ENCODE results near the gene MRPL3.

The MRPL3 gene

DNA sequence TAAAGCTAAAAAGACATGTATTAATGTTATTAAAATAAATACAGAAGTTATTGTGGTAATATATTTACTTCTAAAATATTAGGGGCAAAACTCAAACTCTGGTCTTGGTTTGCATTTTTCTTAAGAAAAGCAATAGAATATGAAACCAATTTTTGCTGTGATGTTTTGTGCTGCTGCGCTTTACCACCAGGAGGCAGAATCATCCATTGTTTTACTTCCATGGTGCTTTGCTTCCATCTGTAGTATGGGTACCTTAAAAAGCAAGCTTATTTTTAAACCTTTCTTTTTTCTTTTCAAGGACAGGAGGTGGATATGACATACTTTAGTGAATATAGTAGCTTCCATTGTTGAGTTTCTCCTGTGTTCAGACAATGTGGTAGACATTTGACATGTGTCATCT lies 46.6 kb upstream of the MRPL3 start:
- DNase-seq, result peak; percentile 46
- H3K79me2 ChIP-seq (ENCODE audit: low read length), result no peaks in the 10 kb centered on the region
- peaks cover 9% of the 10 kb centered on the region; the same call in 1 of the 2 replicates for H3F3A ChIP-seq (ENCODE audit: insufficient read depth, low read length)
- H3K9me2 ChIP-seq (replicated peaks; ENCODE audit: insufficient read depth, low read length), result no peaks in the 10 kb centered on the region
- no peak overlapping the region for H3K4me3 ChIP-seq (ENCODE audit: low read length)
- TF ChIP-seq EZH2phosphoT487 (IDR thresholded peaks at IDR 0.05; ENCODE audit: low read length), result no peak
- TF ChIP-seq, protein P1, sequence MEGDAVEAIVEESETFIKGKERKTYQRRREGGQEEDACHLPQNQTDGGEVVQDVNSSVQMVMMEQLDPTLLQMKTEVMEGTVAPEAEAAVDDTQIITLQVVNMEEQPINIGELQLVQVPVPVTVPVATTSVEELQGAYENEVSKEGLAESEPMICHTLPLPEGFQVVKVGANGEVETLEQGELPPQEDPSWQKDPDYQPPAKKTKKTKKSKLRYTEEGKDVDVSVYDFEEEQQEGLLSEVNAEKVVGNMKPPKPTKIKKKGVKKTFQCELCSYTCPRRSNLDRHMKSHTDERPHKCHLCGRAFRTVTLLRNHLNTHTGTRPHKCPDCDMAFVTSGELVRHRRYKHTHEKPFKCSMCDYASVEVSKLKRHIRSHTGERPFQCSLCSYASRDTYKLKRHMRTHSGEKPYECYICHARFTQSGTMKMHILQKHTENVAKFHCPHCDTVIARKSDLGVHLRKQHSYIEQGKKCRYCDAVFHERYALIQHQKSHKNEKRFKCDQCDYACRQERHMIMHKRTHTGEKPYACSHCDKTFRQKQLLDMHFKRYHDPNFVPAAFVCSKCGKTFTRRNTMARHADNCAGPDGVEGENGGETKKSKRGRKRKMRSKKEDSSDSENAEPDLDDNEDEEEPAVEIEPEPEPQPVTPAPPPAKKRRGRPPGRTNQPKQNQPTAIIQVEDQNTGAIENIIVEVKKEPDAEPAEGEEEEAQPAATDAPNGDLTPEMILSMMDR (IDR thresholded peaks at IDR 0.05; ENCODE audit: low read length), result peak; percentile 73
- no peaks in the 10 kb centered on the region for H3K9me3 ChIP-seq (replicated peaks; ENCODE audit: insufficient read depth, low read length)
- no peak overlapping the region for H3K4me2 ChIP-seq (ENCODE audit: low read depth, low read length)
- no peaks in the 10 kb centered on the region for H3K36me3 ChIP-seq (replicated peaks; ENCODE audit: insufficient read depth, low read length)
- H3K9ac ChIP-seq (ENCODE audit: low read length), result no peak overlapping the region
- H3K27ac ChIP-seq (ENCODE audit: low read length), result no peak overlapping the region
- peaks cover 20% of the 10 kb centered on the region for H3K4me1 ChIP-seq (ENCODE audit: low read length)
- H2AFZ ChIP-seq (ENCODE audit: low read length), result no peak overlapping the region
- H3K27me3 ChIP-seq (replicated peaks; ENCODE audit: insufficient read depth, low read length), result peaks cover 27% of the 10 kb centered on the region
- H4K20me1 ChIP-seq (ENCODE audit: insufficient read depth, low read length), result no peaks in the 10 kb centered on the region

DNA sequence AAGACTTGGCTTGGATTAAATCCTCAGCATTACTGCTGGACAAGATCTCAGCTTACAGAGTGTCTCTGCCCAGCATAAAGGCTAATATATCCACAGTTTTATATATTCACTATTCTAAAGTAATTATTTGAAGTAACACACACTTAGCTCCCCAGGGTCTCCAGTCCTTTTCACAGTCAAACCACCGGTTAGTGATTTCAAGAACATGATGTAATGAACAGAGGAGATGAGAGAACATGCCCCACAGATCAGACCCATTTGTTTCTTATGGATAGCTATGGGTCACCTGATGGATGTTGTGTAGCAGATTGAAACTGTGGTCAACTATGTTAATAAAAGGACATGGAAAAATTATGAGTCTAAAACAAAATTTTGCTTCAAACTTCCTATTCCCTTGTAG lies 44.8 kb upstream of the MRPL3 start:
- H4K20me1 ChIP-seq (ENCODE audit: insufficient read depth, low read length), result no peaks in the 10 kb centered on the region
- H3K79me2 ChIP-seq (ENCODE audit: low read length), result no peaks in the 10 kb centered on the region
- no peak overlapping the region for H3K4me3 ChIP-seq (ENCODE audit: low read length)
- H3K4me2 ChIP-seq (ENCODE audit: low read depth, low read length), result no peak overlapping the region
- no peak for DNase-seq
- H3F3A ChIP-seq (ENCODE audit: insufficient read depth, low read length), result no peaks in the 10 kb centered on the region
- no peaks in the 10 kb centered on the region for H3K9me3 ChIP-seq (replicated peaks; ENCODE audit: insufficient read depth, low read length)
- H3K27me3 ChIP-seq (replicated peaks; ENCODE audit: insufficient read depth, low read length), result peaks cover 22% of the 10 kb centered on the region
- no peak overlapping the region for H3K9ac ChIP-seq (ENCODE audit: low read length)
- no peaks in the 10 kb centered on the region for H3K36me3 ChIP-seq (replicated peaks; ENCODE audit: insufficient read depth, low read length)
- H3K4me1 ChIP-seq (ENCODE audit: low read length), result peaks cover 2% of the 10 kb centered on the region; the same call in 1 of the 2 replicates
- H3K27ac ChIP-seq (ENCODE audit: low read length), result no peak overlapping the region
- H2AFZ ChIP-seq (ENCODE audit: low read length), result no peak overlapping the region
- TF ChIP-seq EZH2phosphoT487 (IDR thresholded peaks at IDR 0.05; ENCODE audit: low read length), result no peak
- no peaks in the 10 kb centered on the region for H3K9me2 ChIP-seq (replicated peaks; ENCODE audit: insufficient read depth, low read length)

DNA sequence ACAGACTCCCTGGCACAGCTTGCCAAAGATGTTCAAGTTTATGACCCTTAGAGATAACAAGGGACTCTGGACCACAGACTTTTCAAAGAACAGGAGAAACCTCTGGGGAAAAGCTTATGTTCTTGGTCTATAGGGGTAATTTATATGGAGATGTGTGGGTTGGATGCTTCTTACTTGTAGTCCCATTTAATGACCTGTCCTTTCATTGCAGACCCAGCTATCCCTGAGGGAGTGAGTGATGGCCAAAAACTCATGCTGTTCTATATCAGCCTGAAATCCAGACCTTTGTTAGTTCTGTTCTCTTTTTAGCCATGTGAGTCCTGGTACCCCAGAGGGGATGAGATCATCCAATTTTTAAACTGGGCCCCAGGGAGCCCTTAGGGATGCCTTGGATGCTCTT lies 43.7 kb upstream of the MRPL3 start:
- no peak overlapping the region for H3K9ac ChIP-seq (ENCODE audit: low read length)
- no peak overlapping the region for H3K4me3 ChIP-seq (ENCODE audit: low read length)
- peaks cover 10% of the 10 kb centered on the region for H3K27me3 ChIP-seq (replicated peaks; ENCODE audit: insufficient read depth, low read length)
- TF ChIP-seq, protein P1 (IDR thresholded peaks at IDR 0.05; ENCODE audit: low read length), result no peak
- TF ChIP-seq EZH2phosphoT487 (IDR thresholded peaks at IDR 0.05; ENCODE audit: low read length) (no peak), EZH2 (optimal IDR thresholded peaks at IDR 0.05; ENCODE audit: low read depth, low read length) (no peak)
- H3F3A ChIP-seq (ENCODE audit: insufficient read depth, low read length), result no peaks in the 10 kb centered on the region
- no peaks in the 10 kb centered on the region for H4K20me1 ChIP-seq (ENCODE audit: insufficient read depth, low read length)
- H3K4me2 ChIP-seq (ENCODE audit: low read depth, low read length), result no peak overlapping the region
- H3K79me2 ChIP-seq (ENCODE audit: low read length), result no peaks in the 10 kb centered on the region
- no peaks in the 10 kb centered on the region for H3K9me2 ChIP-seq (replicated peaks; ENCODE audit: insufficient read depth, low read length)
- H3K4me1 ChIP-seq (ENCODE audit: low read length), result no peaks in the 10 kb centered on the region
- H3K27ac ChIP-seq (ENCODE audit: low read length), result no peak overlapping the region
- no peak overlapping the region for H2AFZ ChIP-seq (ENCODE audit: low read length)
- no peaks in the 10 kb centered on the region for H3K36me3 ChIP-seq (replicated peaks; ENCODE audit: insufficient read depth, low read length)
- H3K9me3 ChIP-seq (replicated peaks; ENCODE audit: insufficient read depth, low read length), result no peaks in the 10 kb centered on the region
- no peak for DNase-seq

DNA sequence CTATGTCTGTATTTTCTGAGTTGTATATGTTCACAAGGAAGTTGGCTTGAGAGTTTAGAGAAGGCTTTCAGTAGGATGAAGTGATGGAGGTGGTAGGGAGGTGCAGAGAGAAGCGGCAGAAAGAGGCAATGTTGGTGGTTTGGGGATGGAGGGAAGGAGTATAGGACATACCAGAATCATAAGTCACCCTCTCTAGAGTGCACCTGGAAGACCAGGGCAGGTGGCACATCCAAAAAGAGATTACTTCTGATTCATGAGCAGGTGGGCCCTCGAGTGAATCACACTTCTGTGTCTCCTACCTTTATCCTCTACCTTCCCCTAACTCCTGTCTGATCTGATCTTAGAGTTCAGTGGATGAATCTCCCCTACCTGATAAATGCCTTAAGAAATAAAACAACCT lies 41.8 kb upstream of the MRPL3 start:
- H3F3A ChIP-seq (ENCODE audit: insufficient read depth, low read length), result no peaks in the 10 kb centered on the region
- H3K36me3 ChIP-seq (replicated peaks; ENCODE audit: insufficient read depth, low read length), result no peaks in the 10 kb centered on the region
- H3K4me1 ChIP-seq (ENCODE audit: low read length), result no peaks in the 10 kb centered on the region
- TF ChIP-seq, protein P1 (IDR thresholded peaks at IDR 0.05; ENCODE audit: low read length), result no peak
- TF ChIP-seq EZH2phosphoT487 (IDR thresholded peaks at IDR 0.05; ENCODE audit: low read length), result no peak
- no peak for TF ChIP-seq EZH2 (optimal IDR thresholded peaks at IDR 0.05; ENCODE audit: low read depth, low read length)
- H2AFZ ChIP-seq (ENCODE audit: low read length), result no peak overlapping the region
- H3K27me3 ChIP-seq (replicated peaks; ENCODE audit: insufficient read depth, low read length), result 0 out of 2 replicates have a peak, but pooled peaks cover 2% of the 10 kb centered on the region
- H3K79me2 ChIP-seq (ENCODE audit: low read length), result no peaks in the 10 kb centered on the region
- H3K4me3 ChIP-seq (ENCODE audit: low read length), result no peak overlapping the region
- no peak overlapping the region for H3K9ac ChIP-seq (ENCODE audit: low read length)
- no peak overlapping the region for H3K4me2 ChIP-seq (ENCODE audit: low read depth, low read length)
- DNase-seq, result no peak
- H3K9me3 ChIP-seq (replicated peaks; ENCODE audit: insufficient read depth, low read length), result no peaks in the 10 kb centered on the region
- H4K20me1 ChIP-seq (ENCODE audit: insufficient read depth, low read length), result no peaks in the 10 kb centered on the region
- H3K9me2 ChIP-seq (replicated peaks; ENCODE audit: insufficient read depth, low read length), result no peaks in the 10 kb centered on the region
- no peak overlapping the region for H3K27ac ChIP-seq (ENCODE audit: low read length)
